Suprapubic skin (tissue), 4 donors: ENCODE data around the gene IGSF8.

ENCODE experiments used
- CTCF ChIP-seq, 2 donors: fragments of 200-600 bp in 1 of 2; fragments of 450-650 bp in 1 of 2; sonication (generic) in 1 of 2; IDR thresholded peaks; one replicate each; pipeline ENCODE4 v1.5.1; 2016 to 2019; ENCODE audit warnings: antibody characterized with exemption in 2 of 2, mild to moderate bottlenecking in 1 of 2, moderate library complexity in 1 of 2
- EP300 ChIP-seq: sonication (generic); formaldehyde crosslinking; IDR thresholded peaks from one replicate; pipeline ENCODE4 v1.6.1; 2017; ENCODE audit warnings: antibody characterized with exemption
- POLR2AphosphoS5 ChIP-seq, 3 donors: sonication (generic); formaldehyde crosslinking; IDR thresholded peaks; one replicate each; pipeline ENCODE4 v1.6.1; 2017; ENCODE audit warnings: antibody characterized with exemption in 3 of 3

- TF ChIP-seq CTCF (IDR thresholded peaks at IDR 0.05) = no peak
- TF ChIP-seq POLR2AphosphoS5 (IDR thresholded peaks at IDR 0.05) = no peak
- TF ChIP-seq EP300 = peak; percentile 62
These were observed 26.5 kb upstream of the IGSF8 start for GRCh38 chr1:160124705-160125478.
